Measurements from ENCODE around the gene NKD1. TPM values are rescaled to one million over a fixed set of nuclear protein-coding genes. Genes with fewer than 3 reads are reported as not detected.

The NKD1 gene
- polyA plus RNA-seq, 6 donors from 2014 or later, result 0.01 to 0.36 (median 0.10) TPM; not detected in 2

DNA sequence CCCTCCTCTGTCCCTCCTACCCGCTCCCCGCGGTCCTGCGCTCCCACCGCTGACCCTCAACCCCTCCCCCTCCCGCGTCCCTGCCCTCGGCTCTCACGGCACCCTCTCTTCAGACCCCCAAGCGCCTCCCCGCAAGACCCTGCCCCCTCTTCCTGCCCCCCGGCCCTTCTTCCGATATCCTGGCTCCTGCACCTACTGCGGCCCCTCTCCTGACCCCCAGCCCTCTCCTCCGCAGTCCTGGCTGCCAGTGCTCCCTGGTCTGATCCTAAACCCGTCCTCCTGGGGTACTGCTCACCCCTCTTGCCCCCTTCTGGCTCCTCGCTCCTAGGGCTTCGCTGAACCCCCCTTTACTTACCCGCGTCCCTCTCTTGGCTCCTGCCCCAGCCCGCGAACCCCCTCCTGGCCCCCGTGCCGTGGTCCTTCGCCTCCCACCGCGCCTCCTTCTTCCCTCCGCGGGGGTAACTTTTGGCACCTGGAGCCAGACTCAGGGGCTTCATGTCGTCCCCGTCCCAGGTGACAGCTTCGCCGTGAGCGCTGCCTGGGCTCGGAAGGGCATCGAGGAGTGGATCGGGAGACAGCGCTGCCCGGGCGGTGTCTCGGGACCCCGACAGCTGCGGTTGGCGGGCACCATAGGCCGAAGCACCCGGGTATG is 839 bp downstream of the NKD1 start:
- Mint-ChIP-seq H3K36me3 (peaks cover 0 to 5% of the 10 kb centered on the region in 2 donors), H3K9me3 (peaks cover 0 to 2% (median 0%) of the 10 kb centered on the region in 7 donors), H3K4me3 (peak overlapping the region; percentile 25 to 88 (median 82)), H3K4me1 (peaks cover 8 to 11% (median 10%) of the 10 kb centered on the region in 3 donors), H3K27ac (peak overlapping the region in 2 of 6 donors; percentile 43 to 67), H3K27me3 (peaks cover 0 to 56% (median 28%) of the 10 kb centered on the region in 3 donors)
- no peak for DNase-seq
- ATAC-seq (ENCODE audit: low read depth in 2 of 2), result no peak

- peak overlapping the region in 2 of 6 donors; percentile 43 to 66 for H3K27ac Mint-ChIP-seq
- DNase-seq, result no peak
- H3K9me3 Mint-ChIP-seq, result no peaks in the 10 kb centered on the region
- peak overlapping the region; percentile 63 to 90 (median 82) for H3K4me3 Mint-ChIP-seq
- peaks cover 8 to 11% (median 10%) of the 10 kb centered on the region in 3 donors for H3K4me1 Mint-ChIP-seq
- H3K36me3 Mint-ChIP-seq, result peaks cover 0 to under 1% of the 10 kb centered on the region in 2 donors
- ATAC-seq (ENCODE audit: low read depth in 2 of 2), result no peak
- peaks cover 0 to 53% (median 26%) of the 10 kb centered on the region in 3 donors for H3K27me3 Mint-ChIP-seq
Measured at GRCh38 chr16:50549561-50549915, 1.3 kb downstream of the NKD1 start.

DNA sequence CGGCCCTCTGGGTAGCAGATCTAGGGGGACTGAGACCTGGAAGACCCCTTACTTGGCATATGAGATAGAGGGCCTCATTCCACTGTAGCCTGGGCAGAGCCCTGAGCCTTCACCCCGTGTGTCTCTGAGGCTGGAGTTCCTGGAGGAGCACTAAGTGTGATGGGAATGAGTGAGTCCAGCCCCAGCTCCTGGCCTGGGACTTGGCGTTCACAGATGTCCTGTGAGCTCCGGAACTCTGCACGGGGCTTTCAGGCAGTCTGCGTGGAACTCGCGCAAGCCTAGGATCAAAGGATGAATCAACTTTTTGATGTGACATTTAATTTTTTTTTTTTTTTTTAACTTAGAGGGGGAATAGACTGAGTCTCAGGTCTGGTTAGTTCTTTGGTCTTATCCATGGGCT is 1.8 kb downstream of the NKD1 start:
- peak overlapping the region in 6 of 8 donors; percentile 63 to 90 (median 82) for H3K4me3 Mint-ChIP-seq
- DNase-seq (no peak), ATAC-seq (ENCODE audit: low read depth in 2 of 2) (no peak)
- no peaks in the 10 kb centered on the region for H3K9me3 Mint-ChIP-seq
- peaks cover 0 to 48% (median 22%) of the 10 kb centered on the region in 3 donors for H3K27me3 Mint-ChIP-seq
- no peaks in the 10 kb centered on the region for H3K36me3 Mint-ChIP-seq
- H3K4me1 Mint-ChIP-seq, result peaks cover 8 to 11% (median 10%) of the 10 kb centered on the region in 3 donors
- H3K27ac Mint-ChIP-seq, result peak overlapping the region in 1 of 6 donors; percentile 88

DNA sequence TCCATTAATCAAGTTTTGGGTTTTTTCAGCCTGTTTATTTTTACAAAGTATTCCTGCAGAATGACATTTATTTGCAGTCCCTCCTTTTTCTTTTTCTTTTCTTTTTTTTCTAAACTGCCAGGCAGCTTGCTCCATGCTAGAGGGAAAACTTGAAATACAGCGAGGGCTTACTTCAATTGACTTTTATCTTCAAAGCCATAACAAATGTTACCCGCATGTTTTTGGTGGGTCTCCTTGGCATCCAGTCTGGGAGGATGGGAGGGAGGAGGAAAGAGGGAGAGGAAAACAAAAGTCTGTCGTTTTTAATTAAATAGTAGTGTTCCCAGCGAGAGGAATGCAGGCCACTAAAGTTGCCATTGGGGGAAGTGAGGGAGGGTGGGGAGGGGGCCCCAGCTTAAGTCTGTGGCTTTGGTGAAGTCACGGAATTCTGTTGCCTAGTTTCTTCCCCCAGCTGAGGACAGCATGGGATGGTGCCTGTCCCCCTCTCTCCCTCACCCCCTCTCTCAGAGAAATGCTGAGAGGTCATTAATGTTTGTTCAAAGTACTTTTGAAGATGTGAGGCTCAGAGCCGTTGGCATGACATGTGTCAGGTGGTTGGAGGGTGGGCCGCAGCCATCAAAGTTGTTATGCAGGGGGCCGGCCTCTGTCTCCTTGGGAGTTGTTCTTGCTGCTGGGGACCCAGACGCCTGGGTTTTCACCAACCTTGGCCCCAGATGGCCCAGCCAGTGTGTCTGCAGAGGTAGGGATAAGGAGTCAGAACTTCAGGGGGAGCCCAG is 2.9 kb downstream of the NKD1 start:
- no peak for ATAC-seq (ENCODE audit: low read depth in 2 of 2)
- Mint-ChIP-seq H3K4me1 (peaks cover 8 to 11% (median 10%) of the 10 kb centered on the region in 3 donors), H3K9me3 (no peaks in the 10 kb centered on the region), H3K4me3 (peak overlapping the region in 1 of 8 donors; percentile 85), H3K27ac (peak overlapping the region in 1 of 6 donors; percentile 81), H3K27me3 (peaks cover 0 to 38% (median 22%) of the 10 kb centered on the region in 3 donors), H3K36me3 (no peaks in the 10 kb centered on the region)
- no peak for DNase-seq

- no peak for ATAC-seq (ENCODE audit: low read depth in 2 of 2)
Measured at GRCh38 chr16:50552476-50553101, 4.4 kb downstream of the NKD1 start.

GRCh38 chr16:50553182-50553710 is 5.0 kb downstream of the NKD1 start:
- ATAC-seq (ENCODE audit: low read depth in 2 of 2) (no peak), DNase-seq (no peak)
- H3K4me3 Mint-ChIP-seq, result no peak overlapping the region
- H3K9me3 Mint-ChIP-seq, result peaks cover 0 to 4% (median 0%) of the 10 kb centered on the region in 7 donors
- H3K27ac Mint-ChIP-seq, result no peak overlapping the region
- H3K27me3 Mint-ChIP-seq, result peaks cover 0 to 40% (median 22%) of the 10 kb centered on the region in 3 donors
- peaks cover 5 to 6% (median 6%) of the 10 kb centered on the region in 3 donors for H3K4me1 Mint-ChIP-seq
- peaks cover 0 to 5% of the 10 kb centered on the region in 2 donors for H3K36me3 Mint-ChIP-seq

More at GRCh38 chr16:50552476-50553101, 4.4 kb downstream of the NKD1 start:
- Mint-ChIP-seq H3K9me3 (peaks cover 0 to 4% (median 0%) of the 10 kb centered on the region in 7 donors), H3K27me3 (peaks cover 0 to 40% (median 22%) of the 10 kb centered on the region in 3 donors), H3K4me3 (no peak overlapping the region), H3K4me1 (peaks cover 5 to 7% (median 6%) of the 10 kb centered on the region in 3 donors), H3K36me3 (peaks cover 0 to 5% of the 10 kb centered on the region in 2 donors), H3K27ac (no peak overlapping the region)
- DNase-seq, result no peak

DNA sequence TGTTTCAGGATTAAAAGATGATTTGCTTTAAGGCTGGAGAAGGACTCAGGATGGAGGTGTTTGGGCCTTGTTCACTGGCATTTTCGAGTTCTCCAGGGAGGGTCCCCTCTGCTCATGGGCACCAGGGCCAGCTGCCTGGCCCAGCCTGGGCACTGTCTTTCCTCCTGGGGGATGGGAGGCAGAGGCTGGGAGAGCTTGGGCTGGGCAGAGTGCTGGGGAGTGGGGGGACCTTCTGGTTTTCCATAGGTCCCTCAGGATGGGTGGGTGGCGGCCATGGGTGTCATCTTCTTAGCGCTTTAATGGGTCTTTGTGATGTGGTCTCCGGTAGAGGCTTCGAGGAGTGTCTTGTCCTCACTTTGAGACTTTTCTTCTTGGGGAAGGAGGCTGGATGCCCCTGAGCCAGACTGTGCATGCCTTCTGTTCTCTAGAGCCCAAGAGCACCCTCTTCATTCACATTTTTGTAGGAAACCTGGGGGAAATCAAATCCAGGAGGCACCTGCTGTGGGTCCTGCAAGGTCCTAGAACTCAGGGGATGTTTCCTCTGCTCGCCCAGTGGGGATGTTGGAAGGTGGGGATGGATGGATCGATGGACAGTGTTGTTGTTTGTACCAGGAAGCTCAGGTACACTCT is 5.7 kb downstream of the NKD1 start:
- peaks cover 0 to 5% of the 10 kb centered on the region in 2 donors for H3K36me3 Mint-ChIP-seq
- H3K27me3 Mint-ChIP-seq, result peaks cover 0 to 40% (median 28%) of the 10 kb centered on the region in 3 donors
- peak overlapping the region in 1 of 6 donors; percentile 7 for H3K27ac Mint-ChIP-seq

DNA sequence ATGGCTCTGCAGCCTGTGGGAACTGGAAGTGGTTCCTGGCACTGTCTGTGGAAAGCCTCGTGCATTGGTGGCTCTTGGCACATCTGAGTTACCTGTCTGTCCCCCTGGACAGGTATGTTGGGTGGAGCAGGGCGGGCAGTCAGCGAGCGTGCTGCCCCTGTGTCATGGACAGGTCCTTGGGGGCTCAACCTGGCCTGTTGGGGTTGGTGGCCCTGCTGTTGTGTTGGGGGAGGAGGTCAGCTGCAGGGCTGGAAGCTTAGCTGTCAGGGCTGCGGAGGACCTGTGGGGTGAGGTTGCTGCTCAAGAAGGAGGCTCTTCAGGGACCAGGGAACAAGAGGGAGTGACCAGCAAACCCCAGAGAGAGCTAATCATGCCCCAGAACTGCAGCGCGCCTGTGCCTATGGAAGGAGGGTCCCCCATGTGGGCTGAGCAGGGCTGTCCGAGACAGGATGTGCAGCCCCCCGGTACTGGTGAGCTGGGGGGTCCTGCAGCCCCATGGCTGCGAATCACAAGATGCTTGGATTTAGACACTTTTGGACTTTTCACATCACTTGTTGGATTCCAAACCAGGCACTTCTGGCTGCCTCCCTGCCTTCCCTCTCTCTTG is 7.2 kb downstream of the NKD1 start:
- DNase-seq, result no peak
- Mint-ChIP-seq H3K36me3 (peaks cover 0 to 5% of the 10 kb centered on the region in 2 donors), H3K4me3 (no peak overlapping the region), H3K27me3 (peaks cover 0 to 27% (median 22%) of the 10 kb centered on the region in 3 donors), H3K4me1 (no peaks in the 10 kb centered on the region), H3K27ac (no peak overlapping the region), H3K9me3 (peaks cover 0 to 4% (median 0%) of the 10 kb centered on the region in 7 donors)
- no peak for ATAC-seq (ENCODE audit: low read depth in 2 of 2)

More for the DNA sequence above, 5.7 kb downstream of the NKD1 start:
- Mint-ChIP-seq H3K4me3 (no peak overlapping the region), H3K4me1 (peaks cover 4 to 6% (median 4%) of the 10 kb centered on the region in 3 donors), H3K9me3 (peaks cover 0 to 4% (median 0%) of the 10 kb centered on the region in 7 donors)
- ATAC-seq (ENCODE audit: low read depth in 2 of 2) (no peak), DNase-seq (no peak)

DNA sequence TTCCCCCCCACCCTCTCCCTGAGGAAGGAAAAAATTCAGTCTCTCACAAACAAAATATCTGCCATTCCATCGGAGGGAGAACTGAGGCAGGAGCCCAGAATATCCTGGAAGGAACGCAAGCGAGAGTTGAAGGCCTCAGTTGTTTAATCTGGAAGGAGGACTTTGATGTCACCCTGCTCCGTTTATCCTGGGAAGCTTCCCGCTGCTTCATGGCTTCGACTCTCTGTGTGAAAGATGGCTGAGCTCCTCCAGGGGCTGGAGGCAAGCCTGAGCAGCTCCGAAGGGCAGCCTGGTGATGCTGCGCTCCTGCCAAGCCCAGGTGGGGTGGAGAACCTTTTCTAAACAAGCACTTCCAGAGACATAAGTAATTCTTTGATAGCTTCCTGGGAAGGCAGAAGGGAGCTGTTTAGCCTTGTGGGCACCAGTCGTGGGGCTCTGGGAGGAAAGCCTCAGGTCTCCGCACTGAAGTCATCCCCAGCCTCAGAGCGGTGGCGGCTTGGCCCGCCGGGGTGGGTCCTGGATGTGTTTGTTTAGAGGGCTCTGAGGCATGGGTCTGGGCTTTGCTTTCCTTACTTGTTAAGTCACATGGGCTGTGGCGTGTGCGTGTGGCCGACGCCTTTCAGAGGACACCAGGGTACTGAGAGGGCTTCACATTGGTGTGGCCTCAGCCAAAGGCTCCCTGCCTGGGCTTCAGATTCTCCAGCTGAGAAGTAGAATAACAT is 7.9 kb downstream of the NKD1 start:
- Mint-ChIP-seq H3K27ac (no peak overlapping the region), H3K4me1 (no peaks in the 10 kb centered on the region), H3K4me3 (no peak overlapping the region), H3K36me3 (peaks cover 0 to 5% of the 10 kb centered on the region in 2 donors), H3K9me3 (peaks cover 0 to 4% (median 0%) of the 10 kb centered on the region in 7 donors), H3K27me3 (peaks cover 0 to 22% (median 20%) of the 10 kb centered on the region in 3 donors)
- ATAC-seq (ENCODE audit: low read depth in 2 of 2) (no peak), DNase-seq (no peak)

DNA sequence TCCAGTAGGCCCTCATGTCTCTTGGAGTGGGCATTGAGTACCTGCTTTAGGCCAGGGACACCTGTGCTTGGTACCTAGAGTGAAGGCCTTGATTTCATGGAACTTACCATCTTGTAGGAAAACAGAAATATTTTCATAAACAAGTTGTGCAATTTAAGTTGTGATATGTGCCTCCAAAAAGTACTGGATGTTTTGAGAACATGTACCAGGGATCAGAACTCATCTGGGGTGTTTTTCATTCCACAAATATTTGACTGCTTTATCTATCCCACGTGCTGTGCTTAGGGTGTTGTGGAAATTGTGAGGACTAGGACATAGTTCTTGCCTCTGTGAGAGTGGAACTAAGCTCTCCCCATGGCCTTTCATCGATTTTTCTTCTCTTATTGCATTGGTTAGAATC is 8.8 kb downstream of the NKD1 start:
- DNase-seq (no peak), ATAC-seq (ENCODE audit: low read depth in 2 of 2) (no peak)
- Mint-ChIP-seq H3K27ac (no peak overlapping the region), H3K4me1 (no peaks in the 10 kb centered on the region), H3K4me3 (no peak overlapping the region), H3K9me3 (peaks cover 3 to 10% (median 7%) of the 10 kb centered on the region in 7 donors), H3K27me3 (peaks cover 0 to 22% (median 22%) of the 10 kb centered on the region in 3 donors), H3K36me3 (peaks cover 5 to 9% of the 10 kb centered on the region in 2 donors)

DNA sequence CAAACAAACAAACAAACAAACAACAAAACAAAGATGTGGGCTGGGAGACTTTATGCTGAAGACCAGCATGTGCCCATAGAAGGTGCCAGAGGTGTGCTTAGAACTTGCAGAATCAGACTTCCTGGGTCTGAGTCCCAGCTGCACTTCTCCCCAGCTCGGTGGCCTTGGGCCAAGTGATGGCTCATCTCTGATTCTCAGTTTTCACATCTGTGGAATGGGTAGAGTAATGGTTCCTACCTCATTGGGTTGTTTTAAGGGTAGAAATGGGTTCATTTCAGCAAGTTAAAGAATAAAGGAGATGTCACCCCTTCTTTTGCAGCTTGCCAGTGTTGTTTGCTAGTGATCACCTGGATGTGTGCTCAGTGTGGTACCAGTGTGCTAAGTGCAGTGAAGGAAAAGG is 10.7 kb downstream of the NKD1 start:
- Mint-ChIP-seq H3K4me3 (no peak overlapping the region), H3K9me3 (peaks cover 3 to 10% (median 7%) of the 10 kb centered on the region in 7 donors), H3K27ac (no peak overlapping the region), H3K27me3 (peaks cover 4 to 17% (median 14%) of the 10 kb centered on the region in 3 donors), H3K36me3 (peaks cover 5 to 9% of the 10 kb centered on the region in 2 donors), H3K4me1 (no peaks in the 10 kb centered on the region)
- ATAC-seq (ENCODE audit: low read depth in 2 of 2), result no peak
- DNase-seq, result no peak

GRCh38 chr16:50559342-50559741 is 11.1 kb downstream of the NKD1 start:
- peaks cover 3 to 10% (median 7%) of the 10 kb centered on the region in 7 donors for H3K9me3 Mint-ChIP-seq
- H3K27ac Mint-ChIP-seq, result no peak overlapping the region
- DNase-seq, result no peak
- no peak overlapping the region for H3K4me3 Mint-ChIP-seq
- ATAC-seq (ENCODE audit: low read depth in 2 of 2), result no peak
- H3K27me3 Mint-ChIP-seq, result peaks cover 4 to 13% (median 11%) of the 10 kb centered on the region in 3 donors
- no peaks in the 10 kb centered on the region for H3K4me1 Mint-ChIP-seq
- H3K36me3 Mint-ChIP-seq, result peaks cover 5 to 9% of the 10 kb centered on the region in 2 donors

Measured in naive B cell (primary cell).